Activated CD4-positive, alpha-beta T cell treated with anti-CD3 and anti-CD28 coated beads, Interleukin-10, Interleukin-2, amounts not matched to agents 100 ng/mL and 50 ng/mL, durations not matched to agents 16 hours and 8 hours (primary cell): ENCODE data around the gene SMYD3.
"Not testable (repeated sequence)": the region's sequence is repeated elsewhere in the genome, so short reads cannot be mapped to it uniquely, and the experiment has no call there.

Source experiments
- DNase-seq: peaks from one replicate; pipeline ENCODE4 v3.0.0-alpha.2; 2020

The SMYD3 gene

GRCh38 chr1:245972476-245972875, 534.6 kb downstream of the SMYD3 start:
- DNase-seq, result no peak

GRCh38 chr1:245971711-245972085, 535.4 kb downstream of the SMYD3 start:
- DNase-seq, result no peak

GRCh38 chr1:245971076-245971710, 535.9 kb downstream of the SMYD3 start:
- DNase-seq, result not testable (repeated sequence)

- DNase-seq, result no peak
Observed at GRCh38 chr1:245969283-245969682, 537.8 kb downstream of the SMYD3 start.

GRCh38 chr1:245968775-245969174, 538.3 kb downstream of the SMYD3 start:
- no peak for DNase-seq

- DNase-seq, result peak; percentile 9
Observed at GRCh38 chr1:245965398-245965797, 541.7 kb downstream of the SMYD3 start.

GRCh38 chr1:245963649-245964048, 543.4 kb downstream of the SMYD3 start:
- no peak for DNase-seq

GRCh38 chr1:245962453-245962852, 544.6 kb downstream of the SMYD3 start:
- DNase-seq, result no peak

- no peak for DNase-seq
Observed at GRCh38 chr1:245961137-245961540, 545.9 kb downstream of the SMYD3 start.

GRCh38 chr1:245960171-245960570, 546.9 kb downstream of the SMYD3 start:
- DNase-seq, result no peak

- no peak for DNase-seq
Observed at GRCh38 chr1:245958016-245958415, 549.1 kb downstream of the SMYD3 start.

GRCh38 chr1:245957427-245957826, 549.7 kb downstream of the SMYD3 start:
- no peak for DNase-seq

GRCh38 chr1:245956225-245956624, 550.9 kb downstream of the SMYD3 start:
- DNase-seq, result peak; percentile 56

- peak; percentile 13 for DNase-seq
Observed at GRCh38 chr1:245953876-245954660, 553.0 kb downstream of the SMYD3 start.

GRCh38 chr1:245952383-245953026, 554.6 kb downstream of the SMYD3 start:
- no peak for DNase-seq

GRCh38 chr1:245948786-245949185, 558.3 kb downstream of the SMYD3 start:
- DNase-seq, result no peak

- DNase-seq, result no peak
Observed at GRCh38 chr1:245946905-245947304, 560.2 kb downstream of the SMYD3 start.

- DNase-seq, result not testable (repeated sequence)
Observed at GRCh38 chr1:245945136-245945535, 561.9 kb downstream of the SMYD3 start.

GRCh38 chr1:245942856-245943255, 564.2 kb downstream of the SMYD3 start:
- DNase-seq, result no peak

- not testable (repeated sequence) for DNase-seq
Observed at GRCh38 chr1:245941771-245942170, 565.3 kb downstream of the SMYD3 start.

- DNase-seq, result no peak
Observed at GRCh38 chr1:245939756-245940345, 567.2 kb downstream of the SMYD3 start.

- no peak for DNase-seq
Observed at GRCh38 chr1:245938046-245938435, 569.0 kb downstream of the SMYD3 start.

- no peak for DNase-seq
Observed at GRCh38 chr1:245937316-245938045, 569.6 kb downstream of the SMYD3 start.
